B cell (primary cell): ENCODE results near the gene WTAP. TPM values are rescaled to one million over a fixed set of nuclear protein-coding genes. Genes with fewer than 3 reads are reported as not detected.

ENCODE experiments used
- ATAC-seq: fragments of 200-7000 bp; cut with Tn5 transposase; one replicate; pipeline ENCODE4 v1.10.0; 2021; ENCODE audit warnings: low read depth, mild to moderate bottlenecking, moderate number of reproducible peaks, moderate library complexity
- CTCF ChIA-PET: fragments of 350-600 bp; sonication (Branson Sonifier 250); formaldehyde crosslinking; loops from one replicate; lab custom pipeline; 2021; ENCODE audit warnings: antibody characterized with exemption, inconsistent platforms; lab: Charles Lee
- POLR2A ChIA-PET: fragments of 350-600 bp; sonication (Branson Sonifier 250); formaldehyde crosslinking; loops from one replicate; lab custom pipeline; 2021; ENCODE audit warnings: antibody characterized with exemption; lab: Charles Lee
- DNase-seq: peaks from one replicate; pipeline ENCODE4 v3.0.0; 2013
- H2AFZ ChIP-seq: 2 replicates; pipeline ENCODE4 v1.6.1; 2012; ENCODE audit warnings: mild to moderate bottlenecking, low read depth, low read length; ENCODE audit not compliant: insufficient read depth, poor library complexity, severe bottlenecking
- H3K27ac ChIP-seq, 2 donors: 1 replicate in 1 of 2; 2 replicates in 1 of 2; pipeline ENCODE4 v1.5.1; 2012 to 2013; ENCODE audit warnings: low read length in 2 of 2, mild to moderate bottlenecking in 2 of 2, moderate library complexity in 1 of 2
- H3K27me3 ChIP-seq, 4 experiments: fragments of 200-600 bp in 1 of 4; sonication (generic) in 1 of 4; replicated peaks in 1 of 4; 1 replicate in 2 of 4; 2 replicates in 2 of 4; pipeline versions ENCODE4 v1.6.1 to v1.7.0; 2013 to 2016; ENCODE audit warnings: low read length in 3 of 4, mild to moderate bottlenecking in 2 of 4, mixed read lengths in 1 of 4, moderate library complexity in 1 of 4; ENCODE audit not compliant: insufficient read depth in 4 of 4, control insufficient read depth in 3 of 4; ENCODE audit errors: control extremely low read depth in 1 of 4
- H3K36me3 ChIP-seq, 2 experiments: replicated peaks in 1 of 2; 1 replicate in 1 of 2; 2 replicates in 1 of 2; pipeline versions ENCODE4 v1.6.1 to v1.7.1; 2013; ENCODE audit warnings: low read length in 1 of 2; ENCODE audit not compliant: insufficient read depth in 2 of 2, control insufficient read depth in 1 of 2; ENCODE audit errors: control extremely low read depth in 1 of 2, extremely low read depth in 1 of 2
- H3K4me1 ChIP-seq, 2 donors: fragments of 200-600 bp in 1 of 2; sonication (generic) in 1 of 2; 1 replicate in 1 of 2; 2 replicates in 1 of 2; pipeline versions ENCODE4 v1.5.1 to v1.6.1; 2013 to 2017; ENCODE audit warnings: low read length in 2 of 2; ENCODE audit not compliant: control insufficient read depth in 2 of 2, insufficient read depth in 2 of 2
- H3K4me2 ChIP-seq: replicated peaks from 2 replicates; pipeline ENCODE3; 2012; ENCODE audit warnings: mild to moderate bottlenecking, low read depth, low read length; ENCODE audit not compliant: poor library complexity, severe bottlenecking
- H3K4me3 ChIP-seq, 5 experiments: fragments of 200-600 bp in 1 of 5; sonication (generic) in 1 of 5; 1 replicate in 3 of 5; 2 replicates in 2 of 5; pipeline versions ENCODE4 v1.5.1 to v1.7.0; 2011 to 2016; ENCODE audit warnings: low read length in 4 of 5, mild to moderate bottlenecking in 4 of 5, low read depth in 2 of 5, control low read depth in 1 of 5, moderate library complexity in 1 of 5; ENCODE audit not compliant: insufficient read depth in 1 of 5; ENCODE audit errors: control extremely low read depth in 1 of 5, extremely low read depth in 1 of 5
- H3K79me2 ChIP-seq: fragments of 200-600 bp; sonication (generic); one replicate; pipeline ENCODE4 v1.6.0; 2016; ENCODE audit warnings: low read length; ENCODE audit not compliant: control insufficient read depth, insufficient read depth
- H3K9ac ChIP-seq: fragments of 200-600 bp; sonication (generic); 2 replicates; pipeline ENCODE4 v1.6.1; 2017; ENCODE audit warnings: mild to moderate bottlenecking, low read length, moderate library complexity
- H3K9me3 ChIP-seq, 3 donors: one replicate each; pipeline versions ENCODE4 v1.6.1 to v1.7.1; 2013; ENCODE audit warnings: low read length in 2 of 3; ENCODE audit not compliant: control insufficient read depth in 2 of 3, insufficient read depth in 1 of 3; ENCODE audit errors: control extremely low read depth in 1 of 3
- H4K20me1 ChIP-seq: 2 replicates; pipeline ENCODE4 v1.6.0; 2012; ENCODE audit warnings: mild to moderate bottlenecking, low read length; ENCODE audit not compliant: insufficient read depth, control insufficient read depth, poor library complexity, severe bottlenecking
- H3K27ac Mint-ChIP-seq: one replicate; pipeline ENCODE4 v1.8.0; 2021; ENCODE audit warnings: mixed read lengths
- H3K27me3 Mint-ChIP-seq: one replicate; pipeline ENCODE4 v1.8.0; 2021; ENCODE audit warnings: mixed read lengths
- H3K4me1 Mint-ChIP-seq: one replicate; pipeline ENCODE4 v1.8.0; 2021; ENCODE audit warnings: mixed read lengths
- H3K4me3 Mint-ChIP-seq: one replicate; pipeline ENCODE4 v1.8.0; 2021; ENCODE audit warnings: mixed read lengths
- H3K9me3 Mint-ChIP-seq: one replicate; pipeline ENCODE4 v1.8.0; 2022; ENCODE audit warnings: mixed read lengths; ENCODE audit not compliant: insufficient read depth
- CTCF ChIP-seq: fragments of 200-600 bp; IDR thresholded peaks from one replicate; pipeline ENCODE4 v1.8.0; 2022; ENCODE audit warnings: antibody characterized with exemption, mild to moderate bottlenecking
- EZH2 ChIP-seq: IDR thresholded peaks from 2 replicates; pipeline ENCODE4 v1.6.1; 2012; ENCODE audit warnings: borderline replicate concordance, low read depth, mild to moderate bottlenecking, moderate library complexity, low read length; ENCODE audit not compliant: insufficient read depth, poor library complexity, severe bottlenecking
- WGBS: methylation state at CpG from one replicate; pipeline ENCODE4 v1.1.5; 2013; ENCODE audit warnings: missing lambda C conversion rate; ENCODE audit not compliant: insufficient coverage; 5-methylcytosine and 5-hydroxymethylcytosine counted together
- intact Hi-C: fragments of 100-400 bp; cut with micrococcal nuclease; formaldehyde crosslinking; loops from one replicate; pipeline ENCODE4 v1.10.0; 2022
- polyA plus RNA-seq: library from polyadenylated mRNA; depleted of rRNA; stranded (reverse); fragments of >200 nt; gene quantifications from 2 replicates; pipeline ENCODE4 v1.2.3, GENCODE V29; 2012
- total RNA-seq, 2 donors: library from RNA; stranded (reverse); fragments of 120-200 nt in 1 of 2; gene quantifications; 1 replicate in 1 of 2; 2 replicates in 1 of 2; pipeline versions ENCODE4 v1.2.3 to v1.2.4, GENCODE V29; 2013 to 2022

Gene WTAP
- total and polyA plus RNA-seq, 2 donors (not counting 1 experiment from before 2014, with no cell fraction given), result 34.2 to 165 TPM

GRCh38 chr6:159742165-159742564 lies 14.9 kb downstream of the WTAP start:
- H3K79me2 ChIP-seq, result peaks cover 78% of the 10 kb centered on the region
- no peak overlapping the region for H3K4me3 Mint-ChIP-seq
- no peaks in the 10 kb centered on the region for H3K27me3 ChIP-seq
- ATAC-seq (no peak), DNase-seq (no peak)
- intact Hi-C loops, result no loop called here
- no peak overlapping the region for H3K9ac ChIP-seq
- CTCF ChIA-PET, result interaction anchor here (1.3 kb wide), 1 partner anchor 21 kb away, joined by 5 read pairs; no protein-coding TSS in a partner anchor
- no peak for TF ChIP-seq EZH2
- no peak for TF ChIP-seq CTCF
- no CpG with 5 or more reads among the region's 1 CpG for WGBS
- no peak overlapping the region for H3K4me3 ChIP-seq
- no peak overlapping the region for H3K4me2 ChIP-seq
- peaks cover 15 to 87% of the 10 kb centered on the region in 2 experiments for H3K36me3 ChIP-seq
- peaks cover 53% of the 10 kb centered on the region for H4K20me1 ChIP-seq
- no peak overlapping the region for H3K27ac ChIP-seq
- H3K4me1 ChIP-seq, result peaks cover 0 to 4% of the 10 kb centered on the region in 2 donors
- POLR2A ChIA-PET, result no interaction called here
- no peak overlapping the region for H2AFZ ChIP-seq
- H3K27ac Mint-ChIP-seq, result no peak overlapping the region
- H3K4me1 Mint-ChIP-seq, result peaks cover 9% of the 10 kb centered on the region
- no peaks in the 10 kb centered on the region for H3K9me3 ChIP-seq
- no peaks in the 10 kb centered on the region for H3K9me3 Mint-ChIP-seq
- H3K27me3 Mint-ChIP-seq, result no peaks in the 10 kb centered on the region

GRCh38 chr6:159745081-159745480 lies 17.8 kb downstream of the WTAP start:
- Histone ChIP-seq H3K4me2 (no peak overlapping the region), H3K9me3 (no peaks in the 10 kb centered on the region), H3K27ac (peak overlapping the region in 1 of 2 donors; percentile 36), H3K9ac (no peak overlapping the region), H3K4me3 (no peak overlapping the region), H3K4me1 (no peaks in the 10 kb centered on the region), H3K79me2 (peaks cover 52% of the 10 kb centered on the region), H4K20me1 (peaks cover 30% of the 10 kb centered on the region), H3K36me3 (peaks cover 20 to 94% of the 10 kb centered on the region in 2 experiments), H2AFZ (no peak overlapping the region), H3K27me3 (no peaks in the 10 kb centered on the region)
- 94% methylated on average over 5 of the region's 7 CpGs for WGBS
- TF ChIP-seq CTCF, result no peak
- TF ChIP-seq EZH2, result no peak
- Mint-ChIP-seq H3K27ac (no peak overlapping the region), H3K9me3 (no peaks in the 10 kb centered on the region), H3K4me1 (no peaks in the 10 kb centered on the region), H3K27me3 (no peaks in the 10 kb centered on the region), H3K4me3 (no peak overlapping the region)
- CTCF ChIA-PET, result interaction anchor here (1.2 kb wide), 1 partner anchor 56 kb away, joined by 3 read pairs; no protein-coding TSS in a partner anchor
- intact Hi-C loops, result no loop called here
- ATAC-seq (no peak), DNase-seq (no peak)
- POLR2A ChIA-PET, result no interaction called here
